Glutamatergic neuron (in vitro differentiated cells): Measurements from ENCODE around the gene ABR. TPM values are rescaled to one million over a fixed set of nuclear protein-coding genes. Genes with fewer than 3 reads are reported as not detected.
"Not testable (repeated sequence)": the region's sequence is repeated elsewhere in the genome, so short reads cannot be mapped to it uniquely, and the experiment has no call there.

Source experiments
- DNase-seq: peaks from one replicate; pipeline ENCODE4 v3.0.0; 2022
- H3K27ac Mint-ChIP-seq: one replicate; pipeline ENCODE4 v1.8.0; 2020; ENCODE audit warnings: mild to moderate bottlenecking, mixed read lengths, inconsistent platforms; ENCODE audit not compliant: unreplicated experiment
- H3K27me3 Mint-ChIP-seq: one replicate; pipeline ENCODE4 v1.8.0; 2020; ENCODE audit warnings: mild to moderate bottlenecking, moderate library complexity, mixed read lengths, inconsistent platforms; ENCODE audit not compliant: unreplicated experiment
- H3K36me3 Mint-ChIP-seq: one replicate; pipeline ENCODE4 v1.8.0; 2020; ENCODE audit warnings: mild to moderate bottlenecking, mixed read lengths, inconsistent platforms; ENCODE audit not compliant: unreplicated experiment
- H3K4me1 Mint-ChIP-seq: one replicate; pipeline ENCODE4 v1.8.0; 2020; ENCODE audit warnings: mild to moderate bottlenecking, low read depth, mixed read lengths, inconsistent platforms; ENCODE audit not compliant: unreplicated experiment
- H3K4me3 Mint-ChIP-seq: one replicate; pipeline ENCODE4 v1.8.0; 2020; ENCODE audit warnings: mild to moderate bottlenecking, mixed read lengths, inconsistent platforms; ENCODE audit not compliant: unreplicated experiment
- H3K9me3 Mint-ChIP-seq: one replicate; pipeline ENCODE4 v1.8.0; 2020; ENCODE audit warnings: mild to moderate bottlenecking, moderate library complexity, mixed read lengths, inconsistent platforms; ENCODE audit not compliant: unreplicated experiment
- CTCF ChIP-seq: fragments of 200-600 bp; sonication (generic); IDR thresholded peaks from one replicate; pipeline ENCODE4 v1.5.0; 2021; ENCODE audit not compliant: partially characterized antibody, unreplicated experiment
- total RNA-seq: library from RNA; stranded (reverse); fragmentation: NEBNext Ultra II Directional; extraction: Animal tissue kit (Norgen Biotek cat#: 25700); gene quantifications from one replicate; pipeline ENCODE4 v1.2.1, GENCODE V29; 2021; ENCODE audit not compliant: unreplicated experiment

ABR gene
- total RNA-seq, 1 donor from 2014 or later: 219 TPM

GRCh38 chr17:1067282-1067956, 112.4 kb downstream of the ABR start:
- no peaks in the 10 kb centered on the region for H3K4me1 Mint-ChIP-seq
- H3K9me3 Mint-ChIP-seq: peaks cover 6% of the 10 kb centered on the region
- H3K27ac Mint-ChIP-seq: no peak overlapping the region
- H3K4me3 Mint-ChIP-seq: no peak overlapping the region
- no peak for TF ChIP-seq CTCF
- peaks cover 12% of the 10 kb centered on the region for H3K27me3 Mint-ChIP-seq
- no peak for DNase-seq
- H3K36me3 Mint-ChIP-seq: peaks cover 26% of the 10 kb centered on the region

GRCh38 chr17:1065416-1065815, 114.4 kb downstream of the ABR start:
- H3K27me3 Mint-ChIP-seq: peaks cover 17% of the 10 kb centered on the region
- not testable (repeated sequence) for DNase-seq, H3K27ac Mint-ChIP-seq, H3K4me1 Mint-ChIP-seq, H3K9me3 Mint-ChIP-seq, H3K4me3 Mint-ChIP-seq
- H3K36me3 Mint-ChIP-seq: peaks cover 26% of the 10 kb centered on the region

- Mint-ChIP-seq H3K9me3 (peaks cover 19% of the 10 kb centered on the region), H3K27me3 (peaks cover 17% of the 10 kb centered on the region), H3K4me3 (no peak overlapping the region)
Observed at GRCh38 chr17:1060991-1061390, 118.8 kb downstream of the ABR start.

DNA sequence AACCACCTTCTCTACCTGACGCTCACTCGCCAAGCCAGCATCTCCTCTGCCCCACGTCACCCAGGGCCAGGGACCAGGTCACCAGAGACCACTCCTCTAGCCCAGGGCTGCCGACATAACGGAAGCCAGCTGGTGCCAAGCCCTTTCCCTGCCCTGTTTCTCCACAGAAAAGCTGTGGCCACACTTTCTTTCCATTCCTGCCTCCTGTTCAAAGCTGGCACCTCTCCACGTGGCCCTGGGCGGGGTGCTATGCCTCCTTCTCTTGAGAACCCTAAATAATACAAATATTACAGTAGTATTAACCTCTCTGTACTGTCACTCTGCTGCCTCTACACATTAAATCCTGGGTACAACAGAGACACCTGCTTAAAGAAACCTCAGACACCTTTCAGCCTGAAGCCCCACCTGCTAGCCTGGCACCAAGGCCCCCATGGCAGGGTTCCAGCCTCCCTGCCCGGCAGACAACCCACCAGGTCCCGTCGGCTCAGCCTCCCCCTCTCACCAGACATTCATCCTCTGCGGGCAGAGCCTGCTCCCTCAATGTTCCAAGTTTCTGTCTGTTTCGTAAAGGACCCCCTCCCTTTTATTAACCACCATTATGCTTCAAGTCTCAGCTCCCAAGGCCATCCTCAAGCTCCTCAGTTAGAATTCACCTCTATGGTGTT, 120.5 kb downstream of the ABR start:
- peaks cover 17% of the 10 kb centered on the region for H3K9me3 Mint-ChIP-seq
- peaks cover 15% of the 10 kb centered on the region for H3K27me3 Mint-ChIP-seq
- H3K27ac Mint-ChIP-seq: no peak overlapping the region
- no peak for DNase-seq
- H3K36me3 Mint-ChIP-seq: no peaks in the 10 kb centered on the region
- no peak for TF ChIP-seq CTCF
- no peak overlapping the region for H3K4me3 Mint-ChIP-seq
- peaks cover 8% of the 10 kb centered on the region for H3K4me1 Mint-ChIP-seq

More at GRCh38 chr17:1060991-1061390, 118.8 kb downstream of the ABR start:
- H3K4me1 Mint-ChIP-seq: peaks cover 8% of the 10 kb centered on the region
- H3K27ac Mint-ChIP-seq: no peak overlapping the region
- DNase-seq: no peak
- TF ChIP-seq CTCF: no peak
- H3K36me3 Mint-ChIP-seq: peaks cover 7% of the 10 kb centered on the region

- no peaks in the 10 kb centered on the region for H3K36me3 Mint-ChIP-seq
- H3K4me3 Mint-ChIP-seq: no peak overlapping the region
- H3K27me3 Mint-ChIP-seq: peaks cover 15% of the 10 kb centered on the region
- peaks cover 17% of the 10 kb centered on the region for H3K9me3 Mint-ChIP-seq
- DNase-seq: peak; percentile 66
- peak; percentile 48 for TF ChIP-seq CTCF
- no peak overlapping the region for H3K27ac Mint-ChIP-seq
- H3K4me1 Mint-ChIP-seq: peaks cover 8% of the 10 kb centered on the region
Observed at GRCh38 chr17:1058423-1059130, 121.2 kb downstream of the ABR start.
